GM12878 (cell line): ENCODE measurements around the gene CINP.

Source experiments
- ATF2 ChIP-seq: IDR thresholded peaks from 2 replicates; pipeline ENCODE4 v1.6.1; 2012; ENCODE audit warnings: low read length, inconsistent platforms
- CTCF ChIP-seq, 3 experiments: IDR thresholded peaks in 2 of 3; conservative IDR thresholded peaks in 1 of 3; 2 replicates each; pipeline ENCODE4 v1.5.1; 2011; ENCODE audit warnings: low read depth in 3 of 3, low read length in 3 of 3, mild to moderate bottlenecking in 3 of 3, control low read depth in 2 of 3, moderate library complexity in 2 of 3, inconsistent platforms in 1 of 3, mixed read lengths in 1 of 3; ENCODE audit not compliant: control insufficient read depth in 2 of 3, insufficient read depth in 1 of 3; ENCODE audit errors: extremely low read depth in 1 of 3
- JUNB ChIP-seq: IDR thresholded peaks from 2 replicates; pipeline ENCODE4 v1.6.1; 2016; ENCODE audit warnings: antibody characterized with exemption, mild to moderate bottlenecking
- JUND ChIP-seq: IDR thresholded peaks from 2 replicates; pipeline ENCODE4 v1.6.1; 2012; ENCODE audit warnings: low read depth, mild to moderate bottlenecking, low read length, improper control_type of control experiment, moderate library complexity
- NKRF ChIP-seq: fragments of 450-650 bp; conservative IDR thresholded peaks from 2 replicates; pipeline ENCODE4 v1.6.1; 2017; ENCODE audit warnings: mild to moderate bottlenecking, moderate library complexity
- POLR2A ChIP-seq: IDR thresholded peaks from 2 replicates; pipeline ENCODE4 v1.6.1; 2011; ENCODE audit warnings: low read depth, mild to moderate bottlenecking, low read length
- SPI1 ChIP-seq: IDR thresholded peaks from 2 replicates; pipeline ENCODE4 v1.6.1; 2011; ENCODE audit warnings: low read depth, mild to moderate bottlenecking, low read length, moderate library complexity, borderline replicate concordance; ENCODE audit not compliant: insufficient read depth
- TCF12 ChIP-seq: IDR thresholded peaks from 2 replicates; pipeline ENCODE4 v1.6.1; 2011; ENCODE audit warnings: low read depth, mild to moderate bottlenecking, low read length

GRCh38 chr14:102320033-102320660, 42.5 kb downstream of the CINP start:
- no peak for TF ChIP-seq CTCF (IDR thresholded peaks at IDR 0.05 in 2 of 3, conservative IDR thresholded peaks at IDR 0.05 in 1 of 3; ENCODE audit: control insufficient read depth in 2 of 3, extremely low read depth in 1 of 3, insufficient read depth in 1 of 3, low read depth in 3 of 3, low read length in 3 of 3)
- TF ChIP-seq JUNB, result no peak
- TF ChIP-seq NKRF, result no peak
- TF ChIP-seq SPI1, result no peak
- no peak for TF ChIP-seq ATF2
- no peak for TF ChIP-seq POLR2A
- no peak for TF ChIP-seq TCF12
- TF ChIP-seq JUND, result no peak
